IMR-90 (cell line): ENCODE measurements around the gene CDYL2. TPM values are rescaled to one million over a fixed set of nuclear protein-coding genes. Genes with fewer than 3 reads are reported as not detected.
A peak's percentile ranks its signal among the peaks of the same experiment; 100 is the strongest.

Experiments
- ATAC-seq: fragments of 200-7000 bp; cut with Tn5 transposase; 2 replicates; pipeline ENCODE4 v1.9.1; 2020; ENCODE audit warnings: low read depth, mild to moderate bottlenecking, moderate library complexity
- BruUV-seq: library from RNA; stranded (reverse); fragments of 400-500 nt; replicated peaks from 2 replicates; lab custom pipeline; 2021; lab: Mats Ljungman, UMichigan
- CTCF ChIA-PET: fragments of 300-600 bp; formaldehyde crosslinking; extraction: SDS; loops from one replicate; lab custom pipeline; 2021; ENCODE audit warnings: antibody characterized with exemption; lab: Yijun Ruan, JAX
- POLR2A ChIA-PET: fragments of 300-600 bp; sonication (Branson Sonifier 250); formaldehyde crosslinking; loops from one replicate; lab custom pipeline; 2022; ENCODE audit warnings: antibody characterized with exemption; ENCODE audit not compliant: unreplicated experiment; lab: Charles Lee
- DNase-seq: peaks from one replicate; pipeline ENCODE4 v3.0.0; 2013
- H2AFZ ChIP-seq: replicated peaks from 2 replicates; pipeline ENCODE3; 2013; ENCODE audit warnings: low read length, mild to moderate bottlenecking; ENCODE audit not compliant: poor library complexity
- H2AK5ac ChIP-seq: 2 replicates; pipeline ENCODE4 v1.6.1; 2013; ENCODE audit warnings: low read depth, low read length, inconsistent platforms
- H2AK9ac ChIP-seq: replicated peaks from 2 replicates; pipeline ENCODE3; 2013; ENCODE audit warnings: mild to moderate bottlenecking, low read depth, low read length, moderate library complexity; ENCODE audit not compliant: poor library complexity
- H2BK120ac ChIP-seq: 2 replicates; pipeline ENCODE4 v1.6.1; 2013; ENCODE audit warnings: low read depth, low read length, inconsistent platforms
- H2BK15ac ChIP-seq: 3 replicates; pipeline ENCODE4 v1.6.1; 2013; ENCODE audit warnings: low read depth, low read length, inconsistent platforms
- H2BK20ac ChIP-seq: 2 replicates; pipeline ENCODE4 v1.6.1; 2013; ENCODE audit warnings: low read depth, mild to moderate bottlenecking, inconsistent platforms, low read length, moderate library complexity
- H2BK5ac ChIP-seq: 2 replicates; pipeline ENCODE4 v1.6.1; 2013; ENCODE audit warnings: mild to moderate bottlenecking, low read depth, low read length, inconsistent platforms; ENCODE audit not compliant: poor library complexity, severe bottlenecking
- H3K14ac ChIP-seq: replicated peaks from 2 replicates; pipeline ENCODE4 v1.6.1; 2013; ENCODE audit warnings: low read depth, low read length, inconsistent platforms
- H3K18ac ChIP-seq: 2 replicates; pipeline ENCODE4 v1.6.1; 2013; ENCODE audit warnings: low read depth, low read length, control low read depth
- H3K23ac ChIP-seq: 2 replicates; pipeline ENCODE4 v1.6.1; 2013; ENCODE audit warnings: low read depth, low read length, inconsistent platforms
- H3K27ac ChIP-seq: 2 replicates; pipeline ENCODE4 v1.5.1; 2013; ENCODE audit warnings: mild to moderate bottlenecking, control low read depth, low read length; ENCODE audit not compliant: insufficient read depth
- H3K27me3 ChIP-seq: 2 replicates; pipeline ENCODE4 v1.6.1; 2013; ENCODE audit warnings: low read length; ENCODE audit not compliant: control insufficient read depth, insufficient read depth
- H3K36me3 ChIP-seq: 2 replicates; pipeline ENCODE4 v1.6.1; 2013; ENCODE audit warnings: low read length, mixed read lengths; ENCODE audit not compliant: control insufficient read depth, insufficient read depth
- H3K4ac ChIP-seq: 2 replicates; pipeline ENCODE4 v1.6.1; 2013; ENCODE audit warnings: low read depth, low read length, inconsistent platforms
- H3K4me1 ChIP-seq: 2 replicates; pipeline ENCODE4 v1.6.1; 2013; ENCODE audit warnings: low read length, mixed read lengths; ENCODE audit not compliant: control insufficient read depth, insufficient read depth
- H3K4me2 ChIP-seq: 2 replicates; pipeline ENCODE4 v1.6.1; 2013; ENCODE audit warnings: low read depth, mild to moderate bottlenecking, control low read depth, low read length, moderate library complexity
- H3K4me3 ChIP-seq: 2 replicates; pipeline ENCODE4 v1.5.1; 2013; ENCODE audit warnings: low read depth, mild to moderate bottlenecking, control low read depth, low read length, moderate library complexity; ENCODE audit not compliant: insufficient read depth
- H3K56ac ChIP-seq: 2 replicates; pipeline ENCODE4 v1.6.1; 2013; ENCODE audit warnings: low read length, inconsistent platforms; ENCODE audit not compliant: insufficient read depth; ENCODE audit errors: extremely low read depth
- H3K79me1 ChIP-seq, 2 experiments: 2 replicates each; pipeline ENCODE4 v1.6.1; 2013; ENCODE audit warnings: low read length in 2 of 2, inconsistent platforms in 1 of 2, low read depth in 1 of 2
- H3K9ac ChIP-seq: 2 replicates; pipeline ENCODE4 v1.6.1; 2013; ENCODE audit warnings: low read depth, low read length, control low read depth
- H3K9me1 ChIP-seq: 2 replicates; pipeline ENCODE4 v1.6.1; 2013; ENCODE audit warnings: low read length, inconsistent platforms; ENCODE audit not compliant: insufficient read depth
- H3K9me3 ChIP-seq: 2 replicates; pipeline ENCODE4 v1.6.1; 2013; ENCODE audit warnings: low read length; ENCODE audit not compliant: control insufficient read depth, insufficient read depth
- H4K20me1 ChIP-seq: 2 replicates; pipeline ENCODE4 v1.6.1; 2013; ENCODE audit warnings: low read length, inconsistent platforms; ENCODE audit not compliant: insufficient read depth
- H4K5ac ChIP-seq: 2 replicates; pipeline ENCODE4 v1.6.1; 2013; ENCODE audit warnings: mild to moderate bottlenecking, low read depth, low read length, control low read depth
- H4K8ac ChIP-seq, 2 experiments: 2 replicates each; pipeline ENCODE4 v1.6.1; 2013; ENCODE audit warnings: low read depth in 2 of 2, low read length in 2 of 2, control low read depth in 1 of 2, inconsistent platforms in 1 of 2
- H4K91ac ChIP-seq: 2 replicates; pipeline ENCODE4 v1.6.1; 2013; ENCODE audit warnings: low read depth, low read length, inconsistent platforms; ENCODE audit not compliant: insufficient read depth
- BHLHE40 ChIP-seq: fragments of 150-350 bp; IDR thresholded peaks from 2 replicates; pipeline ENCODE4 v1.6.1; 2016; ENCODE audit warnings: mild to moderate bottlenecking, low read depth, low read length
- CEBPB ChIP-seq: IDR thresholded peaks from 2 replicates; pipeline ENCODE4 v1.6.1; 2012; ENCODE audit warnings: low read depth, low read length, improper control_type of control experiment
- CHD1 ChIP-seq: IDR thresholded peaks from 2 replicates; pipeline ENCODE4 v1.6.1; 2012; ENCODE audit warnings: low read depth, low read length, improper control_type of control experiment
- MAZ ChIP-seq: IDR thresholded peaks from 2 replicates; pipeline ENCODE4 v1.6.1; 2012; ENCODE audit warnings: low read depth, mild to moderate bottlenecking, low read length, improper control_type of control experiment, moderate library complexity, borderline replicate concordance
- RAD21 ChIP-seq: IDR thresholded peaks from 2 replicates; pipeline ENCODE4 v1.6.1; 2012; ENCODE audit warnings: low read length, improper control_type of control experiment
- RFX5 ChIP-seq: IDR thresholded peaks from 2 replicates; pipeline ENCODE4 v1.8.0; 2012; ENCODE audit warnings: low read depth, mild to moderate bottlenecking, low read length, moderate library complexity
- WGBS, 2 experiments: methylation state at CpG; one replicate each; pipeline versions ENCODE4 v1.1.5 to v1.1.7; 2013; ENCODE audit warnings: missing lambda C conversion rate in 2 of 2; ENCODE audit not compliant: insufficient read length in 1 of 2; ENCODE audit errors: extremely low coverage in 2 of 2; 5-methylcytosine and 5-hydroxymethylcytosine counted together
- dilution Hi-C: fragments of 300-500 bp; cut with HindIII; formaldehyde crosslinking; loops from one replicate; pipeline ENCODE4 v1.14.3; 2018; ENCODE audit warnings: low sequenced_read_pairs; ENCODE audit not compliant: unreplicated experiment
- in situ Hi-C: fragments of 300-500 bp; cut with MboI; formaldehyde crosslinking; loops from 3 replicates; pipeline ENCODE4 v1.14.3; 2019; ENCODE audit warnings: low sequenced_read_pairs, inconsistent platforms, mixed read lengths
- intact Hi-C: fragments of 100-400 bp; cut with micrococcal nuclease; formaldehyde crosslinking; loops from 2 replicates; pipeline ENCODE4 v1.10.0; 2022
- polyA plus RNA-seq, 3 experiments: library from polyadenylated mRNA; depleted of rRNA; stranded (reverse); fragments of >200 nt; gene quantifications; 2 replicates each; pipeline ENCODE4 v1.2.3, GENCODE V29; 2012; ENCODE audit warnings: low replicate concordance in 1 of 3
- total RNA-seq: library from RNA; depleted of rRNA; stranded (reverse); fragments of >200 nt; gene quantifications from 2 replicates; pipeline ENCODE4 v1.2.3, GENCODE V29; 2012
- TF ChIP-seq, protein P1 (sequence below): conservative IDR thresholded peaks from 2 replicates; pipeline ENCODE4 v1.5.1; 2012; ENCODE audit warnings: mild to moderate bottlenecking, low read depth, low read length, improper control_type of control experiment
- TF ChIP-seq, protein P2 (sequence below): fragments of 150-350 bp; IDR thresholded peaks from 2 replicates; pipeline ENCODE4 v1.6.1; 2017; ENCODE audit warnings: mild to moderate bottlenecking, antibody characterized with exemption, low read length, low read depth

Gene CDYL2
- total and polyA plus RNA-seq, 2 of the 4 experiments (the other 2 are of a cell fraction), result 1.2 to 3.9 TPM

DNA sequence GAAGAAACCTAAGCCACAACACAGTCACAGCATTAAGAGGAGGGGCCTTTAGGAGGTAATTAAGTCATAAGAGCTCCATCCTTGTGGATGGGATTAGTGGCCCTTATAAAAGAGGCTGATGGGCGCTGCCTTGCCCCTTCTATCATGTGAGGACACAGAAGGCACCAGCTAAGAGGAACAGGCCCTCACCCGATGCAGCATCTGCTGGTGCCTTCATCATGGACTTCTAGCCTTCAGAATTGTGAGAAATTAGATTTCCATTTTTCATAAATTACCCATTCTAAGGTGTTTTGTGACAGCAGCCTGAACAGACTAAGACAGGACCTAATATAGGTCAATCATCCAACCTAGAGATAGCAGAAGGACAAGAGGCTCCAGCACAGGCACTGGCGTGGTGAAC is 120.8 kb downstream of the CDYL2 start:
- Histone ChIP-seq H3K9ac (no peak overlapping the region), H3K4me2 (no peak overlapping the region)

More for the DNA sequence above, 120.8 kb downstream of the CDYL2 start:
- no peak for TF ChIP-seq CEBPB
- TF ChIP-seq, protein P1, sequence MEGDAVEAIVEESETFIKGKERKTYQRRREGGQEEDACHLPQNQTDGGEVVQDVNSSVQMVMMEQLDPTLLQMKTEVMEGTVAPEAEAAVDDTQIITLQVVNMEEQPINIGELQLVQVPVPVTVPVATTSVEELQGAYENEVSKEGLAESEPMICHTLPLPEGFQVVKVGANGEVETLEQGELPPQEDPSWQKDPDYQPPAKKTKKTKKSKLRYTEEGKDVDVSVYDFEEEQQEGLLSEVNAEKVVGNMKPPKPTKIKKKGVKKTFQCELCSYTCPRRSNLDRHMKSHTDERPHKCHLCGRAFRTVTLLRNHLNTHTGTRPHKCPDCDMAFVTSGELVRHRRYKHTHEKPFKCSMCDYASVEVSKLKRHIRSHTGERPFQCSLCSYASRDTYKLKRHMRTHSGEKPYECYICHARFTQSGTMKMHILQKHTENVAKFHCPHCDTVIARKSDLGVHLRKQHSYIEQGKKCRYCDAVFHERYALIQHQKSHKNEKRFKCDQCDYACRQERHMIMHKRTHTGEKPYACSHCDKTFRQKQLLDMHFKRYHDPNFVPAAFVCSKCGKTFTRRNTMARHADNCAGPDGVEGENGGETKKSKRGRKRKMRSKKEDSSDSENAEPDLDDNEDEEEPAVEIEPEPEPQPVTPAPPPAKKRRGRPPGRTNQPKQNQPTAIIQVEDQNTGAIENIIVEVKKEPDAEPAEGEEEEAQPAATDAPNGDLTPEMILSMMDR, result no peak
- TF ChIP-seq, protein P2, sequence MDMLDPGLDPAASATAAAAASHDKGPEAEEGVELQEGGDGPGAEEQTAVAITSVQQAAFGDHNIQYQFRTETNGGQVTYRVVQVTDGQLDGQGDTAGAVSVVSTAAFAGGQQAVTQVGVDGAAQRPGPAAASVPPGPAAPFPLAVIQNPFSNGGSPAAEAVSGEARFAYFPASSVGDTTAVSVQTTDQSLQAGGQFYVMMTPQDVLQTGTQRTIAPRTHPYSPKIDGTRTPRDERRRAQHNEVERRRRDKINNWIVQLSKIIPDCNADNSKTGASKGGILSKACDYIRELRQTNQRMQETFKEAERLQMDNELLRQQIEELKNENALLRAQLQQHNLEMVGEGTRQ, result no peak
- no peak for TF ChIP-seq BHLHE40
- no peak for TF ChIP-seq RAD21
- TF ChIP-seq MAZ, result no peak
- TF ChIP-seq CHD1, result no peak
- no peak for TF ChIP-seq RFX5
- Histone ChIP-seq H3K27me3 (no peaks in the 10 kb centered on the region), H4K20me1 (peaks cover 10% of the 10 kb centered on the region; the same call in 1 of the 2 replicates), H3K79me1 (peaks cover 0 to 29% of the 10 kb centered on the region in 2 experiments; a peak in 2 of 4 replicates), H3K36me3 (no peaks in the 10 kb centered on the region), H4K8ac (no peak overlapping the region), H3K14ac (no peak overlapping the region), H3K4me3 (no peak overlapping the region), H3K18ac (no peak overlapping the region), H2AK9ac (no peak overlapping the region), H2BK120ac (no peak overlapping the region), H2BK15ac (no peak overlapping the region), H4K5ac (no peak overlapping the region), H2AK5ac (no peak overlapping the region), H3K9me1 (peaks cover 11% of the 10 kb centered on the region), H2BK5ac (no peak overlapping the region), H3K23ac (no peak overlapping the region), H3K9me3 (peaks cover 1% of the 10 kb centered on the region; the same call in 1 of the 2 replicates), H3K4ac (no peak overlapping the region), H2BK20ac (0 out of 2 replicates have a peak overlapping the region, but pooled peaks have one; percentile 20), H2AFZ (no peak overlapping the region), H3K4me1 (peaks cover 6% of the 10 kb centered on the region; the same call in 1 of the 2 replicates), H3K56ac (no peak overlapping the region), H3K27ac (no peak overlapping the region), H4K91ac (no peak overlapping the region)
- POLR2A ChIA-PET, result no interaction called here
- ATAC-seq (no peak), DNase-seq (no peak)
- WGBS, 2 experiments, result no CpG with 5 or more reads among the region's 3 CpGs
- in situ Hi-C loops, result no loop called here
- CTCF ChIA-PET, result no interaction called here
- BruUV-seq, result no TSS peak
- intact Hi-C loops, result loop anchor here (5.0 kb wide), 1 partner anchor 141 kb away; the partner anchor contains the start of gene DYNLRB2
- dilution Hi-C loops, result no loop called here
